Subcutaneous adipose tissue (tissue), 4 donors: Measurements from ENCODE around the gene AFF3. TPM values are rescaled to one million over a fixed set of nuclear protein-coding genes. Genes with fewer than 3 reads are reported as not detected.

ENCODE experiments used
- total RNA-seq, 4 donors: library from RNA; depleted of rRNA; stranded (reverse); fragments of >200 nt; gene quantifications; one replicate each; pipeline ENCODE4 v1.1.0, GENCODE V29; 2016
- TF ChIP-seq, protein P1 (sequence below): fragments of 450-650 bp; IDR thresholded peaks from one replicate; pipeline ENCODE4 v1.5.1; 2016; ENCODE audit warnings: low read depth, mild to moderate bottlenecking, control low read depth, antibody characterized with exemption, moderate library complexity

Gene AFF3
- total RNA-seq, 4 donors from 2014 or later = 2.5 to 6.2 (median 5.6) TPM

DNA sequence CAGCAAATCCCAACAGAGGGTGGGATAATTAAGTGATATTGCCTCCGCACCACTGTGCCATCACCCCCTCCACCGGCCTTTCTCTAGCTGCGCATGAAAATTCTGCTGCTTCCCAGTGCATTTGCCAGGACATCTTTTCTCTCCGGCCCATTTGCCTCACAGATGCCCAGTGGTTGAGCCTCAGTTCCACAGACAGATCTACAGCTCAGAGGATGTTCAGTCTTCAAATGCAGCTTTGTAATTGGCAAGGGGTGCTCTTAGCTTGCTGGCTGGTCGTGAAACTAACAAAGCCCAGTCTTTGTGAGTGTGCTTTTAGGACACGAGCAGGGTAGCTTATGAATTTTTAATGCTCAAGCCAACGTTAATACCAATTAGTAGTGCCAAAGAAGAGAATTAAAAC is 399.2 kb downstream of the AFF3 start:
- TF ChIP-seq, protein P1, sequence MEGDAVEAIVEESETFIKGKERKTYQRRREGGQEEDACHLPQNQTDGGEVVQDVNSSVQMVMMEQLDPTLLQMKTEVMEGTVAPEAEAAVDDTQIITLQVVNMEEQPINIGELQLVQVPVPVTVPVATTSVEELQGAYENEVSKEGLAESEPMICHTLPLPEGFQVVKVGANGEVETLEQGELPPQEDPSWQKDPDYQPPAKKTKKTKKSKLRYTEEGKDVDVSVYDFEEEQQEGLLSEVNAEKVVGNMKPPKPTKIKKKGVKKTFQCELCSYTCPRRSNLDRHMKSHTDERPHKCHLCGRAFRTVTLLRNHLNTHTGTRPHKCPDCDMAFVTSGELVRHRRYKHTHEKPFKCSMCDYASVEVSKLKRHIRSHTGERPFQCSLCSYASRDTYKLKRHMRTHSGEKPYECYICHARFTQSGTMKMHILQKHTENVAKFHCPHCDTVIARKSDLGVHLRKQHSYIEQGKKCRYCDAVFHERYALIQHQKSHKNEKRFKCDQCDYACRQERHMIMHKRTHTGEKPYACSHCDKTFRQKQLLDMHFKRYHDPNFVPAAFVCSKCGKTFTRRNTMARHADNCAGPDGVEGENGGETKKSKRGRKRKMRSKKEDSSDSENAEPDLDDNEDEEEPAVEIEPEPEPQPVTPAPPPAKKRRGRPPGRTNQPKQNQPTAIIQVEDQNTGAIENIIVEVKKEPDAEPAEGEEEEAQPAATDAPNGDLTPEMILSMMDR = no peak

DNA sequence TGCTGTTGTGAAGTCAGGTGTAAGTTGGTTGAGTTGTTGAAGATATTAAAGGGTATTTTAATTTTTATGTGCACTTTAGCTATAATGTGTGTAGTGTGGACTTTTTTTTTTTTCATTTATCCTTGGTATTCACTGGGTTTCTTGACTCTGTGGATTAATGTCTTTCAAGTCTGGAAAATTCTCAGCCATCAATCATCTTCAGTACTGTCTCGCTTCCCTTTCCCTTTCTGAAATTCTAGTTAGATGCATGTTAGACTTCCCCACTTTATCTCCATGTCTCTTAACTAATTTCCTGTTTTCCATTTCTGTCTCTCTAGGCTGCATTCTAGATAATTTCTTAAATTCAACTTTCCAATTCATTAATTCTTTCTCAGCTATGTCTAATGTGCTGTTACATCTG is 404.9 kb downstream of the AFF3 start:
- TF ChIP-seq, protein P1 = no peak

DNA sequence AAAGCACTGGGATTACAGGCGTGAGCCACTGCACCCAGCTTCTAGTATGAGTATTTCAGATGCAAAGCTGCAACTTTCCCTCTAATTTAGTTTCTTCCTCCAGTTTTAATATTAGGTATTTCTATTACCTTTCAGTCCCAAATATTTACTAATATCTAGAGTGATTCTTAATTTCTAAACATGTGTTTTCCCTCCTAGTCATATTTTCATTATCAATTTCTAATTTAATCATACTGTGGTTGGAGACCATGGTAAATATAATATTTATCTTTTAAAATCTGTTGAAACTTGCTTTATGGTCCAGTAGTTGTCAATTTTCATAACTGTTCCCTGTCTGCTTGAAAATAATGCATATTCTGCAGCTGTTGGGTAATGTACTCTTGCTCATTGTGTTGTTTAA is 406.6 kb downstream of the AFF3 start:
- TF ChIP-seq, protein P1 = no peak

DNA sequence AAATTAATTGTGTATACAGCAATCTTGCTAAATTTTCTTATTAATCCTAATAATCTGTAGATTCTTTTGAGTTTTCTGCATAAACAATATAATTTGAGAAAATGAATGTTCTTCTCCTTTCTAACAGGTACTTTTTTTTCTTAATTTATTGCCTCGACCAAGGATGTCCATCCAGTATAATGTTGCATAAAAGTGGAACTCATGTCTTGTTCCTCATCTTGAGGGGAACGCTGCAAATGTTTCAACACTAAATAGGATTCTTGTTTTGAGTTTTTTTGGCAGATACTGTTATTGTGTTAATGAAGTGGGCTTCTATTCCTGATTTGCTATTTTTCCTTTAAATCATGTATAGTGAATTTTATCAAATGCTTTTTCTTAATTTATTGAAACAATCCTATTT is 408.2 kb downstream of the AFF3 start:
- TF ChIP-seq, protein P1 = no peak

DNA sequence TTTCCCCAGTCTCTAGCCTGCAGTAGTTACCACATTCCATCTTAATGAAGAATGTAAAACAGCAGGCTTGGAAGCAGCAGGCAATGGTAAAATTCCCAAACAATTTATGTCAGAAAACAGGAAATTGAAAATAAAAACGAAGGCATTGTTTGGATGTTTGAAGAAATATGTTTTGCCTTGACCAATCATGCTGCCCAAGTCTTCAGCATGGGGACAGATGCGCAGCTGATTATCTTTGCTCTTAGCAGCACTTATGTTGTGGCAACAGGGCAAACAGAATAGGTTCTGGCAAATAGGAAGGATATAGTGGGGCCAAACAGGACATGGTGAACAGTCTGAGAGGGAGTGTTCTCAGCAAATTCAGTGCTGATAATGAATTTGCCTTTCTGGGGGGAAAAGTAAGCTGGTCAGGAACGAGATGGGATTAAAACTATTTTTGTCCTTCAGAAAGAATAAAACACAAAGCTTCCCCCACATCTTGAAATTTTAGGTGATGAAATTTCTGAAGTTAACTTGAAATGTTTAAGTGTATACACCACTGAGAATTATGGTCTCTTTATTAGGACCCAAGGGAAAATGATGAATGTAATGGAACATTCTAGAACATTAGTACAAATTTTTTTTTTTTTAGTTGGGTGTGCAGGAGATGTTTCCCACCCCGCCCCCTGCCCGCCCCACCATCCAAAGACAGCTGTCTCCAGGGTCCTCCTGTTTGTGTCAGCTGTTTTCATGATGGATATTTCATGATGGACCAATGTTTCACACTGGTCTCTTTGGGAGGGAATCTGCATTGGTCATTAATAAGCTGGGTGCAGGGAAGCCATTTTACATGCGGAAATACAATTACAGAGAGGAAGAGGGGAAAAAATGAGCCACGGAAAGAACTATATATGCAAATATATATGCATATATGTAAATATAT is 413.0 kb downstream of the AFF3 start:
- TF ChIP-seq, protein P1 = no peak

DNA sequence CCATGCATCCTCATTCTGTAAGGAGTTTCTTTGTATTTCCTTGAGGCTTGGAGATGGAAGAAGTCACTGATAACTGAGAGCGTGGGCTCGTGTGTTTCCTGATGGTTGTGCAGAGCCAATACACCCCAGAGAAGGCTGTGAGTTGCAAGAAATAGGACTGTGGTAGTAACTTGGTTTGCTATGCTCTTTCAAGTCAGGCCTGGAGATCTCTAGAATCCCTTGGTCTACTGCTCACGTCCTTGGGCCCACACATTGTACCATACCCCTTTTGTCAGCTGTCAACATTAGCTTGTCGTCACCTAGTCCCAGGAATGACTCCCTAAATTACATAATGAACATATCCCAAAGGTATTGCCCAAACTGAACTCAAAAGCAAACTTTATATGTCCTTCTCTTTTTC is 414.2 kb downstream of the AFF3 start:
- TF ChIP-seq, protein P1 = no peak

DNA sequence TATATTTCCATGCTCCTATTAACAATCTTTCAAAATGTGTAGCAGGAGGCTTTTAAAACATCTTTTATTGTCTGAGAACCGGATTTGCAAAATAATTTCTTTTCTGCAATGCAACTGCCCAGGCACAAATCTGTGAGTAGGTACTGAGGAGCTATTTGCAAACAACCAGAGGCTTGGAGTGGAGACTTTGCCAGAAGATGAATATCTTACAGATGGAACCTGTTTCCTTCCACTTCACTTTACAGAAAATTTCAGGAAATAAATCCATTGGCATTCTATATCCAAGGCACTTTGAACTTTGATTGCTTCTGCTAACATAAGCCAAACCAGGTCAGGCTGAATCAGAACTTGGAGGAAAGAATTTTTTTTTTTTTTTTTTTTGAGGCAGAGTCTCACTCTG is 415.2 kb downstream of the AFF3 start:
- TF ChIP-seq, protein P1 = no peak
